MCF 10A (cell line): ENCODE measurements around the gene SLC1A4. TPM values are rescaled to one million over a fixed set of nuclear protein-coding genes. Genes with fewer than 3 reads are reported as not detected.

Source experiments
- BruUV-seq: library from RNA; stranded (reverse); fragments of 400-500 nt; replicated peaks from 2 replicates; lab custom pipeline; 2021; lab: Mats Ljungman, UMichigan
- CTCF ChIA-PET: fragments of 300-600 bp; sonication (Branson Sonifier 250); formaldehyde crosslinking; extraction: SDS; loops from one replicate; lab custom pipeline; 2021; ENCODE audit warnings: antibody characterized with exemption, inconsistent platforms; lab: Yijun Ruan, JAX
- POLR2A ChIA-PET: fragments of 300-600, 350-650 bp; sonication (Branson Sonifier 250); formaldehyde crosslinking; extraction: SDS; loops from one replicate; lab custom pipeline; 2020; ENCODE audit warnings: antibody characterized with exemption, inconsistent platforms; lab: Yijun Ruan, JAX
- DNase-seq: peaks from one replicate; pipeline ENCODE4 v3.0.0-alpha.2; 2018; ENCODE audit not compliant: unreplicated experiment
- H3K27ac Mint-ChIP-seq: one replicate; pipeline ENCODE4 v1.8.0; 2022; ENCODE audit warnings: mild to moderate bottlenecking, low read depth, mixed read lengths; ENCODE audit not compliant: unreplicated experiment
- H3K27me3 Mint-ChIP-seq: one replicate; pipeline ENCODE4 v1.8.0; 2022; ENCODE audit warnings: mixed read lengths; ENCODE audit not compliant: insufficient read depth, unreplicated experiment
- H3K36me3 Mint-ChIP-seq: one replicate; pipeline ENCODE4 v1.8.0; 2022; ENCODE audit warnings: mild to moderate bottlenecking, moderate library complexity, mixed read lengths; ENCODE audit not compliant: insufficient read depth, unreplicated experiment
- H3K4me1 Mint-ChIP-seq: one replicate; pipeline ENCODE4 v1.8.0; 2022; ENCODE audit warnings: mixed read lengths; ENCODE audit not compliant: insufficient read depth, unreplicated experiment
- H3K4me3 Mint-ChIP-seq: one replicate; pipeline ENCODE4 v1.8.0; 2022; ENCODE audit warnings: mild to moderate bottlenecking, moderate library complexity, mixed read lengths; ENCODE audit not compliant: unreplicated experiment
- H3K9me3 Mint-ChIP-seq: one replicate; pipeline ENCODE4 v1.8.0; 2022; ENCODE audit warnings: mixed read lengths; ENCODE audit not compliant: unreplicated experiment
- intact Hi-C: fragments of 100-400 bp; cut with micrococcal nuclease; formaldehyde crosslinking; loops from 2 replicates; pipeline ENCODE4 v1.14.1; 2022
- total RNA-seq: library from RNA; stranded (reverse); gene quantifications from 2 replicates; pipeline ENCODE4 v1.2.3, GENCODE V29; 2022
- TF ChIP-seq, protein P1 (sequence below): fragments of 200-600 bp; IDR thresholded peaks from one replicate; pipeline ENCODE4 v1.8.0; 2022; ENCODE audit warnings: antibody characterized with exemption, mild to moderate bottlenecking; ENCODE audit not compliant: unreplicated experiment

The SLC1A4 gene
- total RNA-seq, 1 experiment from 2014 or later, result 36.0 TPM

GRCh38 chr2:65049010-65049639 lies 59.9 kb downstream of the SLC1A4 start:
- H3K9me3 Mint-ChIP-seq, result peaks cover 14% of the 10 kb centered on the region
- ChIA-PET CTCF (interaction anchor here (0.7 to 2.6 kb wide), 3 partner anchors 45 to 133 kb away, joined by 3 to 10 read pairs (median 3); no protein-coding TSS in a partner anchor), POLR2A (interaction anchor here (1.3 to 1.4 kb wide), 2 partner anchors 21 to 50 kb away, joined by 3 read pairs; no protein-coding TSS in a partner anchor)
- BruUV-seq, result no TSS peak
- no peak overlapping the region for H3K4me3 Mint-ChIP-seq
- peaks cover 5% of the 10 kb centered on the region for H3K36me3 Mint-ChIP-seq
- H3K27me3 Mint-ChIP-seq, result no peaks in the 10 kb centered on the region
- no peak for DNase-seq
- intact Hi-C loops, result no loop called here
- H3K4me1 Mint-ChIP-seq, result no peaks in the 10 kb centered on the region
- no peak overlapping the region for H3K27ac Mint-ChIP-seq
- TF ChIP-seq, protein P1, sequence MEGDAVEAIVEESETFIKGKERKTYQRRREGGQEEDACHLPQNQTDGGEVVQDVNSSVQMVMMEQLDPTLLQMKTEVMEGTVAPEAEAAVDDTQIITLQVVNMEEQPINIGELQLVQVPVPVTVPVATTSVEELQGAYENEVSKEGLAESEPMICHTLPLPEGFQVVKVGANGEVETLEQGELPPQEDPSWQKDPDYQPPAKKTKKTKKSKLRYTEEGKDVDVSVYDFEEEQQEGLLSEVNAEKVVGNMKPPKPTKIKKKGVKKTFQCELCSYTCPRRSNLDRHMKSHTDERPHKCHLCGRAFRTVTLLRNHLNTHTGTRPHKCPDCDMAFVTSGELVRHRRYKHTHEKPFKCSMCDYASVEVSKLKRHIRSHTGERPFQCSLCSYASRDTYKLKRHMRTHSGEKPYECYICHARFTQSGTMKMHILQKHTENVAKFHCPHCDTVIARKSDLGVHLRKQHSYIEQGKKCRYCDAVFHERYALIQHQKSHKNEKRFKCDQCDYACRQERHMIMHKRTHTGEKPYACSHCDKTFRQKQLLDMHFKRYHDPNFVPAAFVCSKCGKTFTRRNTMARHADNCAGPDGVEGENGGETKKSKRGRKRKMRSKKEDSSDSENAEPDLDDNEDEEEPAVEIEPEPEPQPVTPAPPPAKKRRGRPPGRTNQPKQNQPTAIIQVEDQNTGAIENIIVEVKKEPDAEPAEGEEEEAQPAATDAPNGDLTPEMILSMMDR, result no peak

DNA sequence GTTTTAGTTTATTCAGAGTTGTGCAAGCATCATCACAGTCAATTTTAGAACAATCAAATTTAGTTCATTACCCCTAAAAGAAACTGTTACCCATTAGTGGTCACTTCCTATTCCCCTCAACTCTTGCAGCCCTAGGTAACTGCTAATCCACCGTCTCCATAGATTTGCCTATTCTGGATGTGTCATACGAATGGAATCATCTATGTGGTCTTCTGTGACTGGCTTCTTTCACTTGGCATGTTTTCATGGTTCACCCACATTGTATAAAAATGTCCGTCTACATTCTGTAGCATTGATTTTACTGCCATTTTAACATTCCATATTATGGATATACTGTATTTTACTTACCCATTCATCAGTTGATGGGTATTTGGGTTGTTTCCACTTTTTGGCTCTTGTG lies 61.7 kb downstream of the SLC1A4 start:
- POLR2A ChIA-PET, result interaction anchor here (1.4 kb wide), 1 partner anchor 52 kb away, joined by 3 read pairs; no protein-coding TSS in a partner anchor
- intact Hi-C loops, result no loop called here
- Mint-ChIP-seq H3K4me1 (no peaks in the 10 kb centered on the region), H3K4me3 (no peak overlapping the region), H3K27me3 (no peaks in the 10 kb centered on the region), H3K36me3 (no peaks in the 10 kb centered on the region), H3K27ac (no peak overlapping the region), H3K9me3 (no peaks in the 10 kb centered on the region)
- no peak for DNase-seq
- TF ChIP-seq, protein P1, result no peak
- CTCF ChIA-PET, result interaction anchor here (0.7 to 2.6 kb wide), 2 partner anchors 13 to 133 kb away, joined by 3 to 10 read pairs; no protein-coding TSS in a partner anchor
- no TSS peak for BruUV-seq

DNA sequence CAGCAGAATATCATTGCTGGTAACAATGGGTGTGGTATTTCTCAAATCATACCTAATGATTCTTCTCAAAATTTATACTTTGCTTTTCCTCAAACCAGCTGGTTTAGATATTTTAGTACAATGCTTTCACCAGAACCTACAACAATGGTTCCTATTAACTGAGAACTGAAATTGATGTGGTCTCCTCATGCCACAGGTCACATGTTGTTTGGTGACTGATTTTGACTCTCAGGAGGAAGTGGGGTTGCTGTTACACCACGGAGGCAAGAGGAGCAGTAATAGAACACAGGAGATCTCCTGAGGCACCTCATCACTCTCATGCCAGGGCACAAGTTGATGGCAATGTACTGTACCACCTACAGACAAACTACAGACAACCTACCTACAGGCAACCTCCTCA lies 64.0 kb downstream of the SLC1A4 start:
- Mint-ChIP-seq H3K9me3 (no peaks in the 10 kb centered on the region), H3K36me3 (no peaks in the 10 kb centered on the region), H3K27ac (no peak overlapping the region), H3K4me3 (no peak overlapping the region), H3K27me3 (no peaks in the 10 kb centered on the region), H3K4me1 (peaks cover 9% of the 10 kb centered on the region)
- TF ChIP-seq, protein P1, result no peak
- no peak for DNase-seq
- CTCF ChIA-PET, result interaction anchor here (1.1 kb wide), 1 partner anchor 12 kb away, joined by 3 read pairs; no protein-coding TSS in a partner anchor
- intact Hi-C loops, result no loop called here
- no TSS peak for BruUV-seq
- POLR2A ChIA-PET, result interaction anchor here (0.6 to 0.9 kb wide), 4 partner anchors 28 to 1224 kb away, joined by 3 to 6 read pairs (median 4); partner anchors contain the start of gene ACTR2

- peak overlapping the region; percentile 90 for H3K4me3 Mint-ChIP-seq
- ChIA-PET POLR2A (interaction anchor here (0.6 to 5.2 kb wide), 10 partner anchors 11 to 180 kb away, joined by 3 to 72 read pairs (median 8); partner anchors contain the start of genes ACTR2 and RAB1A), CTCF (interaction anchor here (0.7 to 2.8 kb wide), 10 partner anchors 9 to 137 kb away, joined by 3 to 13 read pairs (median 5); no protein-coding TSS in a partner anchor)
- TF ChIP-seq, protein P1, result no peak
- no peaks in the 10 kb centered on the region for H3K9me3 Mint-ChIP-seq
- no TSS peak for BruUV-seq
- DNase-seq, result no peak
- no peaks in the 10 kb centered on the region for H3K36me3 Mint-ChIP-seq
- intact Hi-C loops, result loop anchor here (5.0 kb wide), 1 partner anchor 112 kb away; no protein-coding TSS in a partner anchor
- no peaks in the 10 kb centered on the region for H3K27me3 Mint-ChIP-seq
- H3K4me1 Mint-ChIP-seq, result peaks cover 9% of the 10 kb centered on the region
- no peak overlapping the region for H3K27ac Mint-ChIP-seq
These were observed 65.7 kb downstream of the SLC1A4 start for GRCh38 chr2:65054749-65055421.
